Panc1 (cell line): Measurements from ENCODE around the gene UBAP2L. TPM values are rescaled to one million over a fixed set of nuclear protein-coding genes. Genes with fewer than 3 reads are reported as not detected.

Experiments used
- ATAC-seq: fragments of 200-7000 bp; cut with Tn5 transposase; 2 replicates; pipeline ENCODE4 v1.9.1; 2020; ENCODE audit warnings: mild to moderate bottlenecking, moderate library complexity
- BruUV-seq: library from RNA; stranded (reverse); fragments of 400-500 nt; replicated peaks from 2 replicates; lab custom pipeline; 2021; lab: Mats Ljungman, UMichigan
- CTCF ChIA-PET: fragments of 300-600 bp; sonication (Branson Sonifier 250); formaldehyde crosslinking; loops from one replicate; lab custom pipeline; 2022; ENCODE audit warnings: antibody characterized with exemption; lab: Charles Lee
- POLR2A ChIA-PET: fragments of 300-600 bp; sonication (Branson Sonifier 250); formaldehyde crosslinking; loops from one replicate; lab custom pipeline; 2022; ENCODE audit warnings: antibody characterized with exemption; lab: Charles Lee
- DNase-seq: peaks from one replicate; pipeline ENCODE4 v3.0.0-alpha.2; 2010; ENCODE audit warnings: low read depth, low spot score
- H3K27ac ChIP-seq: 2 replicates; pipeline ENCODE4 v1.5.1; 2011; ENCODE audit warnings: mild to moderate bottlenecking, low read length, inconsistent platforms
- H3K27me3 ChIP-seq: fragments of 200-500 bp; sonication (Bioruptor generic); 2 replicates; pipeline ENCODE4 v1.6.0; 2014; ENCODE audit warnings: low read length, inconsistent platforms; ENCODE audit not compliant: control insufficient read depth, insufficient read depth
- H3K36me3 ChIP-seq: fragments of 200-500 bp; sonication (Bioruptor generic); 2 replicates; pipeline ENCODE4 v1.5.1; 2014; ENCODE audit warnings: inconsistent platforms, mild to moderate bottlenecking, low read length, moderate library complexity; ENCODE audit not compliant: control insufficient read depth, insufficient read depth
- H3K4me1 ChIP-seq: 2 replicates; pipeline ENCODE4 v1.5.1; 2011; ENCODE audit warnings: inconsistent platforms, mild to moderate bottlenecking, low read length, moderate library complexity; ENCODE audit not compliant: control insufficient read depth, insufficient read depth
- H3K4me3 ChIP-seq, 2 experiments: 2 replicates each; pipeline ENCODE4 v1.5.1; 2011 to 2012; ENCODE audit warnings: low read depth in 2 of 2, low read length in 2 of 2, mild to moderate bottlenecking in 2 of 2, inconsistent platforms in 1 of 2, moderate library complexity in 1 of 2
- H3K9me3 ChIP-seq: fragments of 200-500 bp; sonication (Bioruptor generic); 2 replicates; pipeline ENCODE4 v1.5.1; 2014; ENCODE audit warnings: low read depth, mild to moderate bottlenecking, inconsistent platforms, low read length, moderate library complexity; ENCODE audit not compliant: control insufficient read depth, insufficient read depth
- POLR2AphosphoS5 ChIP-seq: IDR thresholded peaks from 2 replicates; pipeline ENCODE4 v1.6.1; 2012; ENCODE audit warnings: mild to moderate bottlenecking, low read depth, low read length, moderate library complexity
- SIN3A ChIP-seq: IDR thresholded peaks from 2 replicates; pipeline ENCODE4 v1.6.1; 2012; ENCODE audit warnings: low read depth, mild to moderate bottlenecking, low read length, moderate library complexity, borderline replicate concordance; ENCODE audit not compliant: insufficient read depth
- TCF7L2 ChIP-seq: IDR thresholded peaks from 2 replicates; pipeline ENCODE4 v1.6.1; 2011; ENCODE audit warnings: mild to moderate bottlenecking, low read depth, low read length, inconsistent platforms
- in situ Hi-C: cut with HindIII; loops from 2 replicates; pipeline ENCODE4 v1.10.0; 2016; ENCODE audit warnings: low sequenced_read_pairs, low pct_unique_long_range_greater_than_20kb
- intact Hi-C: fragments of 100-400 bp; cut with micrococcal nuclease; formaldehyde crosslinking; loops from one replicate; pipeline ENCODE4 v1.10.0; 2022; ENCODE audit not compliant: unreplicated experiment
- total RNA-seq: library from RNA; stranded (reverse); gene quantifications from one replicate; pipeline ENCODE4 v1.2.1, GENCODE V29; 2021; ENCODE audit not compliant: unreplicated experiment
- TF ChIP-seq, protein P1 (sequence below): fragments of 450-650 bp; IDR thresholded peaks from 2 replicates; pipeline ENCODE4 v1.5.1; 2017; ENCODE audit warnings: mild to moderate bottlenecking
- TF ChIP-seq, protein P2 (sequence below), 2 experiments: IDR thresholded peaks; 2 replicates each; pipeline ENCODE4 v1.6.1; 2011 to 2012; ENCODE audit warnings: low read depth in 2 of 2, control low read depth in 1 of 2, low read length in 1 of 2, mild to moderate bottlenecking in 1 of 2, moderate library complexity in 1 of 2; ENCODE audit not compliant: insufficient read depth in 1 of 2

UBAP2L gene
- total RNA-seq, 1 experiment from 2014 or later: 227 TPM

DNA sequence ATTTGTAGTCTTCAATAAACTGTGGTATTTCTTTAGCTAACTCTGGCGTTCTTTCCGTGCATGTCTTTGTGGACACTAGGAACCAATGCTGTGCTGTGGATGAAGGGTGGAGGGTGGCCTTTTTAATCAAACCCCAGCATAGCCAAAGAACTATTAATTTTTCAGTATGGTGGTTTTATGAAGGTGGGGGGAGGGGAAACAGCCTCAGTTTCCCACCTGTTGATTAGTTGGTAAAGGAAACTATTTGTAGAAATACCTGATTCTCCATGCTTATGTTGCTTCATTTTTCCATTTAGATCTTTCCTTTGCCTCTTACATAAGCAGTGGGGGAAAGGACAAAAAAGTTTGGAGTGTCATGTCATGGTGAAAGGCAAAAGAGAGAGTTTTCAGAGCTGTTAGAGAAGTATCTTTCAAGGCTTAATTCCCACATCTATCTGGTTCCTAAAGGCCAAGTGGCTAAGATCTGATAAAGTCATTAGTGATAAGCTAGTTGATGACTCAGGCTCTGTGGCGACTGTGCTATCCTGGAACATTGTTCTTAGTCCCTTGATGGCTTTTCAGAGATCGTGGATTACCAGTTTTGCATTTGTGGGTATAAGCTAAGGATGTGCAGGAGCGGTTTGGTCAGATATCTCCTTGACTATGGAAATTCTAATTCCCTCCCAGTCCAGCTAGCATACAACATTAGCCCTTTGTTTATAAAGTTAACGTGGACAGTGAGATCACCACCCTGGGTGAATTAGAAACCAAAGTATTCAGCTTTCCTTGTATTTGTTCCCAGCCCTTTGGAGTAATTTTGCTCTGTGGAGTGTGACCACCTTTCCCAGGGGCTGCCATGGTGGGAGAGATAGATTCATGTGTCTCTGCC is 42.9 kb downstream of the UBAP2L start:
- ChIA-PET CTCF (interaction anchor here (0.6 to 0.8 kb wide), 2 partner anchors 8 to 1864 kb away, joined by 3 to 6 read pairs; no protein-coding TSS in a partner anchor), POLR2A (no interaction called here)
- H3K4me1 ChIP-seq: no peaks in the 10 kb centered on the region
- DNase-seq (no peak), ATAC-seq (no peak)
- intact Hi-C loops (no loop called here), in situ Hi-C loops (no loop called here)
- no peaks in the 10 kb centered on the region for H3K9me3 ChIP-seq
- peaks cover 55% of the 10 kb centered on the region for H3K36me3 ChIP-seq
- H3K27me3 ChIP-seq: no peaks in the 10 kb centered on the region
- BruUV-seq: no TSS peak
- TF ChIP-seq POLR2AphosphoS5 (no peak; the same call in 1 of the 2 replicates), TCF7L2 (no peak), SIN3A (no peak)
- TF ChIP-seq, protein P1, sequence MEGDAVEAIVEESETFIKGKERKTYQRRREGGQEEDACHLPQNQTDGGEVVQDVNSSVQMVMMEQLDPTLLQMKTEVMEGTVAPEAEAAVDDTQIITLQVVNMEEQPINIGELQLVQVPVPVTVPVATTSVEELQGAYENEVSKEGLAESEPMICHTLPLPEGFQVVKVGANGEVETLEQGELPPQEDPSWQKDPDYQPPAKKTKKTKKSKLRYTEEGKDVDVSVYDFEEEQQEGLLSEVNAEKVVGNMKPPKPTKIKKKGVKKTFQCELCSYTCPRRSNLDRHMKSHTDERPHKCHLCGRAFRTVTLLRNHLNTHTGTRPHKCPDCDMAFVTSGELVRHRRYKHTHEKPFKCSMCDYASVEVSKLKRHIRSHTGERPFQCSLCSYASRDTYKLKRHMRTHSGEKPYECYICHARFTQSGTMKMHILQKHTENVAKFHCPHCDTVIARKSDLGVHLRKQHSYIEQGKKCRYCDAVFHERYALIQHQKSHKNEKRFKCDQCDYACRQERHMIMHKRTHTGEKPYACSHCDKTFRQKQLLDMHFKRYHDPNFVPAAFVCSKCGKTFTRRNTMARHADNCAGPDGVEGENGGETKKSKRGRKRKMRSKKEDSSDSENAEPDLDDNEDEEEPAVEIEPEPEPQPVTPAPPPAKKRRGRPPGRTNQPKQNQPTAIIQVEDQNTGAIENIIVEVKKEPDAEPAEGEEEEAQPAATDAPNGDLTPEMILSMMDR: no peak
- TF ChIP-seq, protein P2, sequence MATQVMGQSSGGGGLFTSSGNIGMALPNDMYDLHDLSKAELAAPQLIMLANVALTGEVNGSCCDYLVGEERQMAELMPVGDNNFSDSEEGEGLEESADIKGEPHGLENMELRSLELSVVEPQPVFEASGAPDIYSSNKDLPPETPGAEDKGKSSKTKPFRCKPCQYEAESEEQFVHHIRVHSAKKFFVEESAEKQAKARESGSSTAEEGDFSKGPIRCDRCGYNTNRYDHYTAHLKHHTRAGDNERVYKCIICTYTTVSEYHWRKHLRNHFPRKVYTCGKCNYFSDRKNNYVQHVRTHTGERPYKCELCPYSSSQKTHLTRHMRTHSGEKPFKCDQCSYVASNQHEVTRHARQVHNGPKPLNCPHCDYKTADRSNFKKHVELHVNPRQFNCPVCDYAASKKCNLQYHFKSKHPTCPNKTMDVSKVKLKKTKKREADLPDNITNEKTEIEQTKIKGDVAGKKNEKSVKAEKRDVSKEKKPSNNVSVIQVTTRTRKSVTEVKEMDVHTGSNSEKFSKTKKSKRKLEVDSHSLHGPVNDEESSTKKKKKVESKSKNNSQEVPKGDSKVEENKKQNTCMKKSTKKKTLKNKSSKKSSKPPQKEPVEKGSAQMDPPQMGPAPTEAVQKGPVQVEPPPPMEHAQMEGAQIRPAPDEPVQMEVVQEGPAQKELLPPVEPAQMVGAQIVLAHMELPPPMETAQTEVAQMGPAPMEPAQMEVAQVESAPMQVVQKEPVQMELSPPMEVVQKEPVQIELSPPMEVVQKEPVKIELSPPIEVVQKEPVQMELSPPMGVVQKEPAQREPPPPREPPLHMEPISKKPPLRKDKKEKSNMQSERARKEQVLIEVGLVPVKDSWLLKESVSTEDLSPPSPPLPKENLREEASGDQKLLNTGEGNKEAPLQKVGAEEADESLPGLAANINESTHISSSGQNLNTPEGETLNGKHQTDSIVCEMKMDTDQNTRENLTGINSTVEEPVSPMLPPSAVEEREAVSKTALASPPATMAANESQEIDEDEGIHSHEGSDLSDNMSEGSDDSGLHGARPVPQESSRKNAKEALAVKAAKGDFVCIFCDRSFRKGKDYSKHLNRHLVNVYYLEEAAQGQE (IDR thresholded peaks at IDR 0.05; ENCODE audit: insufficient read depth in 1 of 2, low read depth in 2 of 2, low read length in 1 of 2): no peak
- H3K4me3 ChIP-seq: no peak overlapping the region
- no peak overlapping the region for H3K27ac ChIP-seq

DNA sequence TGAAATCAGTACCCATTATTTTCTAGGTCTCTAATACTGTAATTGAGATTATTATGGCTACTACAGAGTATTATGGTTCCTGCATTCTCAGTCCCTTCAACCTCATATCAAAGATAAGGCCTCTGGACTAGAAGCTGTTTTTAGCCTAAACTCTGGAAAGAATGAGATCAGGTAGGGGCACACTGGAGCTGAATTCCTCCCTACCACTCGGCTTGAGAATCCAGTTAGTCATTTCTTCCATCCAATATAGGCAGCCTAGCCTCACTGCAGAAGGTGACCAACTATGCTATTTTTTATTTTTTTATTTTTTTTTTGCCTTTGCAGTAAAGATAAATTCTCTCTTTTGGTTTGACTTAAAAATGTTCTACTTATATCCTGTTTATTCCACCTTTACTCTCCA is 43.7 kb downstream of the UBAP2L start:
- in situ Hi-C loops (no loop called here), intact Hi-C loops (no loop called here)
- no peak overlapping the region for H3K4me3 ChIP-seq
- ATAC-seq: no peak
- CTCF ChIA-PET: no interaction called here
- H3K36me3 ChIP-seq: peaks cover 50% of the 10 kb centered on the region
- DNase-seq: no peak
- POLR2A ChIA-PET: no interaction called here
- H3K27me3 ChIP-seq: no peaks in the 10 kb centered on the region
- BruUV-seq: no TSS peak
- TF ChIP-seq TCF7L2 (no peak), SIN3A (no peak), POLR2AphosphoS5 (no peak)
- TF ChIP-seq, protein P1: no peak
- TF ChIP-seq, protein P2 (IDR thresholded peaks at IDR 0.05; ENCODE audit: insufficient read depth in 1 of 2, low read depth in 2 of 2, low read length in 1 of 2): no peak
- H3K4me1 ChIP-seq: no peaks in the 10 kb centered on the region
- H3K27ac ChIP-seq: no peak overlapping the region
- H3K9me3 ChIP-seq: no peaks in the 10 kb centered on the region
